HG03442 (cell line): ENCODE measurements around the gene TSPOAP1.

ENCODE experiments used
- ATAC-seq: cut with Tn5 transposase; IDR thresholded peaks from one replicate; pipeline ENCODE4 v1.9.1; 2021; ENCODE audit warnings: mild to moderate bottlenecking, moderate library complexity; ENCODE audit not compliant: unreplicated experiment

TSPOAP1 gene

GRCh38 chr17:58265271-58265670, 63.3 kb downstream of the TSPOAP1 start:
- no peak for ATAC-seq

- no peak for ATAC-seq
Observed at GRCh38 chr17:58264407-58265103, 64.0 kb downstream of the TSPOAP1 start.

GRCh38 chr17:58263773-58264172, 64.8 kb downstream of the TSPOAP1 start:
- ATAC-seq, result no peak

DNA sequence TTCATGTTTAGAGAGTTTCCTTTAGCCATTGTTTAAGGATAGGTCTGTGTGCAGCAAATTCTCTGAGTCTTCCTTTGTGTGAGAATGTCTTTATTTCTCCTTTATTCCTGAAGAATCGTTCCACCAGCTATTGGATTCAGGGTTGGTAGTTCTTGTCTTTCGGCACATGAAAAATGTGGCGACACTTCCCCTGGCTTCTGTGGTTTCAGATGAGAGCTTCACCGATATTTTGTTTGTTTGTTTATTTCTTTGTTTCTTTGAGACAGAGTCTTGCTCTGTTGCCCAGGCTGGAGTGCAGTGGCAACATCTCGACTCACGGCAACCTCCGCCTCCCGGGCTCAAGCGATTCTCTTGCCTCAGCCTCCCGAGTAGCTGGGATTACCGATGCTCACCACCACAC, 66.4 kb downstream of the TSPOAP1 start:
- ATAC-seq, result no peak

DNA sequence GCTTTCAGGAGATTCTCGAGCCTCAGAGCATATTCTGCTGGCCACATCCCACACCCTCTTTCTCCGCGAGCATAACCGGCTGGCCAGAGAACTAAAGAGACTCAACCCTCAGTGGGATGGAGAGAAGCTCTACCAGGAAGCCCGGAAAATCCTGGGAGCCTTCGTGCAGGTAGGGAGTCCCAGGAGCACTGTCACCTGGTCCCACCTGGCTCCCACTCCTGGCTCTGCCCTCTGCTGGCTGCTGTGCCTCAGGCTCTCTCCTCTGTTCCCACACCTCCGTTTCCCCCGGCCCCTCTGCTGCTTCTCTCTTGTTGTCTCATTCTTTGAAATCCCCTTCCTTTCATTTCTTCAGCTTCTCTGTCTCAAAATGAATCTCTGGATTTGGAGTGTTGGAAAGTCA, 73.8 kb downstream of the TSPOAP1 start:
- ATAC-seq, result no peak

DNA sequence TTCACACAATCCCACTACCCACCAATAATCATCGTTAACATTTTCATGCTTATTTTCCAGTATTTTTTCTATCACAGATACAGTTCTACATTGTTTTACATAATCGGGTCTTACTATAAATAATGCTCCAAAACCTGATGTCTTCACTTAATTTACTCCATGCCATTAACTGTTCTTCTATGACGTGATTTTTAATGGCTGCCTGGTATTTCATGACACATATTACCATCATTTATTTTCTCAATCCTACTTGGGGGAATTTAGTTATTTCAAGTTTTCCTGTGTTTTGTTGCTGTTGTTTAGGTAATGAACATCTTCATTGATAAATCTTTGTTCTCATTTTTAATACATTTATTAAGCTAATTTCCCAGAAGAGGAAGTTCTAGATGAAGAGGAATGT, 75.5 kb downstream of the TSPOAP1 start:
- ATAC-seq, result no peak

GRCh38 chr17:58252141-58252540, 76.5 kb downstream of the TSPOAP1 start:
- ATAC-seq, result no peak
